Heart right ventricle (tissue), 16 donors: Measurements from ENCODE around the gene HSDL1. TPM values are rescaled to one million over a fixed set of nuclear protein-coding genes. Genes with fewer than 3 reads are reported as not detected.
"Not testable (repeated sequence)": the region's sequence is repeated elsewhere in the genome, so short reads cannot be mapped to it uniquely, and the experiment has no call there.

ENCODE experiments used
- ATAC-seq, 8 donors: fragments of 200-7000 bp; cut with Tn5 transposase; one replicate each; pipeline ENCODE4 v1.9.1; 2020; ENCODE audit warnings: mild to moderate bottlenecking in 8 of 8, moderate library complexity in 8 of 8, moderate number of reproducible peaks in 1 of 8
- DNase-seq, 2 donors: peaks; one replicate each; pipeline ENCODE4 v3.0.0-alpha.2; 2020
- H3K27ac ChIP-seq, 10 donors: fragments of 200-600 bp; sonication (generic) in 2 of 10; one replicate each; pipeline versions ENCODE4 v1.5.0 to v1.8.0; 2020 to 2022; ENCODE audit warnings: mild to moderate bottlenecking in 3 of 10
- H3K27me3 ChIP-seq, 7 donors: fragments of 200-600 bp; one replicate each; pipeline ENCODE4 v1.8.0; 2021 to 2022; ENCODE audit warnings: mild to moderate bottlenecking in 2 of 7
- H3K36me3 ChIP-seq, 9 donors: fragments of 200-600 bp; sonication (generic) in 1 of 9; one replicate each; pipeline versions ENCODE4 v1.5.0 to v1.8.0; 2020 to 2022; ENCODE audit warnings: mild to moderate bottlenecking in 2 of 9
- H3K4me1 ChIP-seq, 9 donors: fragments of 200-600 bp; sonication (generic) in 1 of 9; one replicate each; pipeline versions ENCODE4 v1.5.0 to v1.8.0; 2020 to 2022; ENCODE audit warnings: mild to moderate bottlenecking in 4 of 9
- H3K4me3 ChIP-seq, 10 donors: fragments of 200-600 bp; sonication (generic) in 2 of 10; one replicate each; pipeline versions ENCODE4 v1.5.0 to v1.8.0; 2020 to 2022; ENCODE audit warnings: mild to moderate bottlenecking in 7 of 10, moderate library complexity in 2 of 10
- H3K9me3 ChIP-seq, 11 donors: fragments of 200-600 bp in 10 of 11; sonication (generic) in 2 of 11; one replicate each; pipeline versions ENCODE4 v1.5.0 to v1.8.0; 2013 to 2022; ENCODE audit warnings: mild to moderate bottlenecking in 2 of 11, control low read depth in 1 of 11, moderate library complexity in 1 of 11
- WGBS, 2 donors: extraction: QIAGEN DNeasy Blood & Tissue Kit; methylation state at CpG; one replicate each; pipeline ENCODE4 v1.1.7; 2013; ENCODE audit warnings: inconsistent platforms in 1 of 2; 5-methylcytosine and 5-hydroxymethylcytosine counted together
- intact Hi-C, 10 donors: fragments of 100-400 bp; cut with DNase I; formaldehyde crosslinking; loops; one replicate each; pipeline versions ENCODE4 v1.11.1 to v1.14.2; 2022
- polyA plus RNA-seq, 2 donors: library from polyadenylated mRNA; stranded (reverse); fragments of 200-250 nt; gene quantifications; one replicate each; pipeline ENCODE4 v1.2.3, GENCODE V29; 2013
- total RNA-seq, 10 donors: library from RNA; stranded (reverse); fragmentation: NEBNext Ultra II Directional in 3 of 10; extraction: Animal tissue kit (Norgen Biotek cat#: 25700) in 3 of 10; gene quantifications; one replicate each; pipeline versions ENCODE4 v1.2.1 to v1.2.4, GENCODE V29; 2021 to 2023
- TF ChIP-seq, protein P1 (sequence below), 9 donors: fragments of 200-600 bp; sonication (generic) in 2 of 9; IDR thresholded peaks; one replicate each; pipeline versions ENCODE4 v1.5.0 to v1.8.0; 2021 to 2022; ENCODE audit warnings: antibody characterized with exemption in 9 of 9, mild to moderate bottlenecking in 5 of 9, moderate library complexity in 1 of 9
- donor health status: Arrhythmogenic right ventricular cardiomyopathy.
- donor health status: ischemic (EF 13 %, LVEDD 7.1; RV severe dilation, severe dysfunction).
- donor health status: healthy with polysubstance abuse.
- donor health status: DM: no; HTN: yes; CAD: no.
- donor health status: DM: no; HTN: no; CAD: no.
- donor health status: ischemic (EF 25% LVEDD 6.9; RV normal size, moderate dysfunction).
- donor health status: ischemic (EF 25% LVEDD 5.7; RV mildly dilated, moderate dysfunction).
- donor health status: healthy.
- donor health status: DM: yes; HTN: yes; CAD: no.
- donor health status: Ischemic cardiomyopathy.
- donor health status: ischemic (EF 35%, LVEDD 5.7; RV mildly dilated, moderate dysfunction).
- donor health status: nonischemic (EF 11% LVEDD 7.7; RV severe dilation, severe dysfunction).
- donor health status: DM: yes; HTN: yes; CAD: no.
- donor health status: PGD.
- donor health status: ischemic (EF 29% LVEDD 5.4; RV normal size, mild dysfunction).
- donor health status: nonischemic (EF 23%, LVEDD 6.1; RV moderate dilation, normal function).

The HSDL1 gene
- total and polyA plus RNA-seq, 12 donors: 9.9 to 38.5 (median 23.0) TPM

GRCh38 chr16:84124257-84125073, 20.5 kb downstream of the HSDL1 start:
- intact Hi-C loops: no loop called here
- Histone ChIP-seq H3K4me1 (no peaks in the 10 kb centered on the region), H3K9me3 (no peaks in the 10 kb centered on the region), H3K27me3 (no peaks in the 10 kb centered on the region), H3K36me3 (peaks cover 0 to 74% (median 12%) of the 10 kb centered on the region in 9 donors), H3K4me3 (no peak overlapping the region), H3K27ac (no peak overlapping the region)
- ATAC-seq: no peak
- TF ChIP-seq, protein P1, sequence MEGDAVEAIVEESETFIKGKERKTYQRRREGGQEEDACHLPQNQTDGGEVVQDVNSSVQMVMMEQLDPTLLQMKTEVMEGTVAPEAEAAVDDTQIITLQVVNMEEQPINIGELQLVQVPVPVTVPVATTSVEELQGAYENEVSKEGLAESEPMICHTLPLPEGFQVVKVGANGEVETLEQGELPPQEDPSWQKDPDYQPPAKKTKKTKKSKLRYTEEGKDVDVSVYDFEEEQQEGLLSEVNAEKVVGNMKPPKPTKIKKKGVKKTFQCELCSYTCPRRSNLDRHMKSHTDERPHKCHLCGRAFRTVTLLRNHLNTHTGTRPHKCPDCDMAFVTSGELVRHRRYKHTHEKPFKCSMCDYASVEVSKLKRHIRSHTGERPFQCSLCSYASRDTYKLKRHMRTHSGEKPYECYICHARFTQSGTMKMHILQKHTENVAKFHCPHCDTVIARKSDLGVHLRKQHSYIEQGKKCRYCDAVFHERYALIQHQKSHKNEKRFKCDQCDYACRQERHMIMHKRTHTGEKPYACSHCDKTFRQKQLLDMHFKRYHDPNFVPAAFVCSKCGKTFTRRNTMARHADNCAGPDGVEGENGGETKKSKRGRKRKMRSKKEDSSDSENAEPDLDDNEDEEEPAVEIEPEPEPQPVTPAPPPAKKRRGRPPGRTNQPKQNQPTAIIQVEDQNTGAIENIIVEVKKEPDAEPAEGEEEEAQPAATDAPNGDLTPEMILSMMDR (IDR thresholded peaks at IDR 0.05): no peak
- no peak for DNase-seq
- 95% methylated on average over 7 of the region's 7 CpGs for WGBS, 2 donors

DNA sequence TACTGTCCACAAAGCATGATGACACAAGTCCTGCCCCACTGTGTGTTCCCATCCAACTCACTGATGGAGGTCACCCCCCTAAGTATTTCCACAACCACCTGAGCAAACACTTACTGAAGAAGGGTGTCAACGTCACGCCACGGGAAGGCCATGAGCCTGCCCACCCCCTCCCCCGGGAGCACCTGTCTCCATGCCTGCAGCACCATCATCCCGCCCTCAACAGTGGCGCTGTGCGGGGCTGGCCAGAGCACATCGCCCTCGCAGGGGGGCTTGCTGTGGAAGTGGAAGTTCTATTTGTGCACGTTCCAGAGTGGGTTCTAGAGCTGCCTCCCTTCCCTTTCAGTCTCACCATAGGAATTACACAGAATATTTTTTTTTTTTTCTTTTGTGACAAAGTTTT, 24.0 kb downstream of the HSDL1 start:
- TF ChIP-seq, protein P1 (IDR thresholded peaks at IDR 0.05): no peak
- ATAC-seq (no peak), DNase-seq (no peak)
- WGBS, 2 donors: 91 to 92% methylated on average over 10 of the region's 10 CpGs
- intact Hi-C loops: no loop called here
- no peaks in the 10 kb centered on the region for H3K27me3 ChIP-seq
- H3K4me3 ChIP-seq: no peak overlapping the region
- no peak overlapping the region for H3K27ac ChIP-seq
- no peaks in the 10 kb centered on the region for H3K9me3 ChIP-seq
- H3K4me1 ChIP-seq: peaks cover 0 to 12% (median 8%) of the 10 kb centered on the region in 9 donors
- peaks cover 0 to 42% (median 12%) of the 10 kb centered on the region in 9 donors for H3K36me3 ChIP-seq

GRCh38 chr16:84120023-84120422, 25.0 kb downstream of the HSDL1 start:
- H3K4me3 ChIP-seq: no peak overlapping the region
- ATAC-seq: no peak
- no peak for DNase-seq
- intact Hi-C loops: no loop called here
- H3K27ac ChIP-seq: no peak overlapping the region
- no peaks in the 10 kb centered on the region for H3K9me3 ChIP-seq
- H3K27me3 ChIP-seq: no peaks in the 10 kb centered on the region
- H3K4me1 ChIP-seq: peaks cover under 1 to 22% (median 16%) of the 10 kb centered on the region in 9 donors
- peaks cover 0 to 37% (median 12%) of the 10 kb centered on the region in 9 donors for H3K36me3 ChIP-seq
- 76 to 81% methylated on average over 5 of the region's 5 CpGs for WGBS, 2 donors
- TF ChIP-seq, protein P1 (IDR thresholded peaks at IDR 0.05): no peak

DNA sequence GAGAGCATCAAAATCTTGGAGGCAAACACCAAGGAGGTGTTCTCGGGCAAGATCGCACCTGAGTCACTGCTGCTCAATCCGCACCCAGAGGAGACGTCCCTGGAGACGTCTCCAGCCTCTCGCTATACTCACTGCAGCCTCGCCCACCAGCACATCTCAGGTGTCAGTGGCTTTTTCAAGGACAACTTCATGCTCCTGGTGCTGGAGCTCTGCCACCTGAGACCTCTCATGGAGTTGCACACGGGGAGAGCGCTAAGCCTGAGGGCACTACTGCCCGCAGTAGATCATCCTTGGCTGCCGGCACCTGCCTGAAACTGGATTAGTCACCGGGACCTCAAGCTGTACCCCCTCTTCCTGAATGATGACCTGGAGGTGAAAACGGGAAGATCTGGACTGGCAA, 25.6 kb downstream of the HSDL1 start:
- intact Hi-C loops: loop anchor here in 2 of 10 donors (5.0 kb wide), 2 partner anchors 37 to 58 kb away; no protein-coding TSS in a partner anchor
- H3K36me3 ChIP-seq: peaks cover 0 to 34% (median 11%) of the 10 kb centered on the region in 9 donors
- H3K4me3 ChIP-seq: no peak overlapping the region
- DNase-seq (no peak), ATAC-seq (no peak)
- WGBS, 2 donors: 89% methylated on average over 13 of the region's 13 CpGs
- TF ChIP-seq, protein P1 (IDR thresholded peaks at IDR 0.05): no peak
- H3K4me1 ChIP-seq: peaks cover 2 to 28% (median 20%) of the 10 kb centered on the region in 9 donors
- H3K9me3 ChIP-seq: no peaks in the 10 kb centered on the region
- H3K27ac ChIP-seq: no peak overlapping the region
- H3K27me3 ChIP-seq: no peaks in the 10 kb centered on the region

GRCh38 chr16:84118315-84118714, 26.7 kb downstream of the HSDL1 start:
- H3K27ac ChIP-seq, H3K4me3 ChIP-seq, ATAC-seq, H3K27me3 ChIP-seq, DNase-seq, H3K9me3 ChIP-seq: not testable (repeated sequence)
- intact Hi-C loops: loop anchor here in 2 of 10 donors (5.0 kb wide), 2 partner anchors 36 to 59 kb away; no protein-coding TSS in a partner anchor
- Histone ChIP-seq H3K36me3 (peaks cover 0 to 24% (median 6%) of the 10 kb centered on the region in 9 donors), H3K4me1 (peaks cover 2 to 35% (median 26%) of the 10 kb centered on the region in 9 donors)
- 89 to 91% methylated on average over 5 of the region's 5 CpGs for WGBS, 2 donors
